Hepatocyte (in vitro differentiated cells): ENCODE data around the gene RBM4B. TPM values are rescaled to one million over a fixed set of nuclear protein-coding genes. Genes with fewer than 3 reads are reported as not detected.

ENCODE experiments used
- DNase-seq: peaks from one replicate; pipeline ENCODE4 v3.0.0-alpha.2; 2016; ENCODE audit warnings: low spot score
- H2AFZ ChIP-seq: fragments of 200-600 bp; sonication (generic); 2 replicates; pipeline ENCODE4 v1.6.0; 2016; ENCODE audit warnings: antibody characterized with exemption, mild to moderate bottlenecking
- H3K27ac ChIP-seq: fragments of 200-600 bp; sonication (generic); 2 replicates; pipeline ENCODE4 v1.5.1; 2016; ENCODE audit warnings: mild to moderate bottlenecking
- H3K27me3 ChIP-seq: fragments of 200-600 bp; sonication (generic); 2 replicates; pipeline ENCODE4 v1.6.1; 2016
- H3K36me3 ChIP-seq: fragments of 200-600 bp; sonication (generic); replicated peaks from 2 replicates; pipeline ENCODE4 v1.5.1; 2016; ENCODE audit warnings: low read depth; ENCODE audit not compliant: insufficient read depth
- H3K4me1 ChIP-seq: fragments of 200-600 bp; sonication (generic); 2 replicates; pipeline ENCODE4 v1.5.1; 2016; ENCODE audit warnings: mild to moderate bottlenecking, moderate library complexity; ENCODE audit not compliant: insufficient read depth
- H3K4me2 ChIP-seq: fragments of 200-600 bp; sonication (generic); 2 replicates; pipeline ENCODE4 v1.6.0; 2016
- H3K4me3 ChIP-seq: fragments of 200-600 bp; sonication (generic); 2 replicates; pipeline ENCODE4 v1.5.1; 2016; ENCODE audit warnings: mild to moderate bottlenecking
- H3K79me2 ChIP-seq: fragments of 200-600 bp; sonication (generic); 2 replicates; pipeline ENCODE4 v1.6.0; 2017; ENCODE audit warnings: mild to moderate bottlenecking
- H3K9me2 ChIP-seq: fragments of 200-600 bp; sonication (generic); replicated peaks from 2 replicates; pipeline ENCODE4 v1.6.0; 2017; ENCODE audit warnings: mild to moderate bottlenecking; ENCODE audit not compliant: insufficient read depth
- H3K9me3 ChIP-seq: fragments of 200-600 bp; sonication (generic); 2 replicates; pipeline ENCODE4 v1.5.1; 2016; ENCODE audit warnings: low read depth, mild to moderate bottlenecking
- H4K20me1 ChIP-seq: fragments of 200-600 bp; sonication (generic); 2 replicates; pipeline ENCODE4 v1.6.0; 2016; ENCODE audit warnings: mild to moderate bottlenecking; ENCODE audit not compliant: insufficient read depth, poor library complexity, severe bottlenecking
- EZH2 ChIP-seq: fragments of 200-600 bp; sonication (generic); IDR thresholded peaks from 2 replicates; pipeline ENCODE4 v1.6.1; 2016; ENCODE audit warnings: antibody characterized with exemption, mild to moderate bottlenecking, borderline replicate concordance
- EZH2phosphoT487 ChIP-seq: fragments of 200-600 bp; sonication (generic); IDR thresholded peaks from one replicate; pipeline ENCODE4 v1.6.1; 2018; ENCODE audit warnings: antibody characterized with exemption, mild to moderate bottlenecking, low read depth, moderate library complexity; ENCODE audit not compliant: unreplicated experiment, severe bottlenecking
- WGBS: methylation state at CpG from one replicate; pipeline ENCODE4 v1.1.6; 2016; ENCODE audit warnings: low lambda C conversion rate; ENCODE audit errors: missing lambda C conversion rate; 5-methylcytosine and 5-hydroxymethylcytosine counted together
- polyA plus RNA-seq: library from polyadenylated mRNA; unstranded; fragments of >200 nt; fragmentation: Nextera tagmentation; extraction: Ambion mirVana; gene quantifications from 2 replicates; pipeline ENCODE4 v1.2.1, GENCODE V29; 2016
- total RNA-seq: library from RNA; depleted of rRNA; stranded (reverse); fragments of >200 nt; gene quantifications from 2 replicates; pipeline ENCODE4 v1.2.3, GENCODE V29; 2014
- TF ChIP-seq, protein P1 (sequence below): fragments of 200-600 bp; sonication (generic); IDR thresholded peaks from 2 replicates; pipeline ENCODE4 v1.5.1; 2016; ENCODE audit warnings: antibody characterized with exemption, mild to moderate bottlenecking; ENCODE audit not compliant: poor library complexity

Gene RBM4B
- total and polyA plus RNA-seq, 2 experiments from 2014 or later: 25.7 to 33.4 TPM

DNA sequence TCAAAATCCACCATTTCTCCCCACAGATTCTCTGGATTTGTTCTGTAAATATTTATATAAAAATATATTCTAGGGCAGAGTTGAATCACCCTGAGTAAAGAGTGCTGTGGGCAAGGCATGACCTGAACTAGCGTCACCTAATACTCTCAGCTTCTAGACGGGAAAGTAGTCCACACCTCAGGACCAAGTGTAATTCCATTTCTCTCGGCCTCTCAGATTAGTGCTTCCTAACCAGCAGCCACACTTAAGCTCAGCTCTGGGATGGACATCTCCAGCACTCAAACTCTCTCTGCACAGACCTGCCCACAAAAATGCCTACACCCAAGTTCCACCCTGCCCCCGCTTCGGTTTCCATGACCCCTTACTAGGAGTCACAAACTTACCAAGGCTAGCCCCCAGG is 46.0 kb upstream of the RBM4B start:
- Histone ChIP-seq H3K27me3 (no peaks in the 10 kb centered on the region), H3K79me2 (peaks cover 33% of the 10 kb centered on the region), H3K36me3 (no peaks in the 10 kb centered on the region), H3K27ac (no peak overlapping the region), H2AFZ (no peak overlapping the region), H3K4me1 (peaks cover 25% of the 10 kb centered on the region), H4K20me1 (no peaks in the 10 kb centered on the region), H3K4me2 (peak overlapping the region; percentile 33), H3K4me3 (no peak overlapping the region), H3K9me2 (no peaks in the 10 kb centered on the region), H3K9me3 (no peaks in the 10 kb centered on the region)
- no peak for DNase-seq
- WGBS: 91% methylated on average over 5 of the region's 5 CpGs
- no peak for TF ChIP-seq EZH2

DNA sequence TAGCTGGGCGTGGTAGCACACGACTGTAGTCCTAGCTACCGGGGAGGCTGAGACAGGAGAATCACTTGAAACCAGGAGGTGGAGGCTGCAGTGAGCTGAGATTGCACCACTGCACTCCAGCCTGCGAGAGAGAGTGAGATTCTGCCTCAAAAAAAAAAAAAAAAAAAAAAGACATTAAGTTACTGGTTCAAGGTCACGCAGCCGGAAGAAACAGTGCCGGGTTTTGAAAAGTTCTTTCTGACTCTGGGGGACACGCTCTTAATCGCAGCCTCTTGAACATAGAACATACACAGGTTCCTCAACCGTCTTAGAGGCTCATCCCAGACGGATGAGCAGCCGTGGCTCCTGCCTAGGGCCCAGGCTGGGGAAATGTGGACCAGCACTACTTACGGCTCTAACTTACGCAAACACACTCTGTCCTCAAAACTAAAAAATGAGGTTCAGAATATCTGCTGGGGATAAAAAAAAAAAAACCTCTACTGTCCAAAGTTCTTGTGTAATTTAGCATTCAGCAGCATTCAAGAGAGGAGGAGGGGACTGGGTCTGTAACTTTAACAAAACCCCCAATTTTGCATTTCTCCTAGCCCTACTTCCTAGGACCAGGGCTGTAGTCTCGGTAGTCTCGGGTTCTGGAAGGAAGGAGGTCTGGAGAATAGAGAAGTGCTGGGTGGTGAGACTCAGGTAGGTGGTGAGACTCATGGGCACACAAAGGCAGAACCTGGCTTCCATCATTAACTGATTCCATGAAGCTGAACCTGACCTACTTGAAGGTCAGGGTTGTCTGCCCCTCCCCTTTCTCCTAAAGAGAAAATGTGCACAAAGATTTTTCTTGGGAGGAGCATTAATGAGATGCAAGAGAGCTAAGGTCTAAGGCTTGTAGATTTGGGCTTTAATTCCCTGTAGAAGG is 45.3 kb upstream of the RBM4B start:
- Histone ChIP-seq H4K20me1 (no peaks in the 10 kb centered on the region), H3K79me2 (peaks cover 33% of the 10 kb centered on the region), H3K4me1 (peaks cover 29% of the 10 kb centered on the region), H3K4me2 (no peak overlapping the region), H3K9me3 (no peaks in the 10 kb centered on the region), H2AFZ (no peak overlapping the region), H3K27me3 (no peaks in the 10 kb centered on the region), H3K4me3 (no peak overlapping the region), H3K36me3 (no peaks in the 10 kb centered on the region), H3K27ac (no peak overlapping the region), H3K9me2 (no peaks in the 10 kb centered on the region)
- DNase-seq: no peak
- WGBS: 88% methylated on average over 16 of the region's 16 CpGs
- TF ChIP-seq EZH2phosphoT487 (no peak), EZH2 (no peak)
- TF ChIP-seq, protein P1, sequence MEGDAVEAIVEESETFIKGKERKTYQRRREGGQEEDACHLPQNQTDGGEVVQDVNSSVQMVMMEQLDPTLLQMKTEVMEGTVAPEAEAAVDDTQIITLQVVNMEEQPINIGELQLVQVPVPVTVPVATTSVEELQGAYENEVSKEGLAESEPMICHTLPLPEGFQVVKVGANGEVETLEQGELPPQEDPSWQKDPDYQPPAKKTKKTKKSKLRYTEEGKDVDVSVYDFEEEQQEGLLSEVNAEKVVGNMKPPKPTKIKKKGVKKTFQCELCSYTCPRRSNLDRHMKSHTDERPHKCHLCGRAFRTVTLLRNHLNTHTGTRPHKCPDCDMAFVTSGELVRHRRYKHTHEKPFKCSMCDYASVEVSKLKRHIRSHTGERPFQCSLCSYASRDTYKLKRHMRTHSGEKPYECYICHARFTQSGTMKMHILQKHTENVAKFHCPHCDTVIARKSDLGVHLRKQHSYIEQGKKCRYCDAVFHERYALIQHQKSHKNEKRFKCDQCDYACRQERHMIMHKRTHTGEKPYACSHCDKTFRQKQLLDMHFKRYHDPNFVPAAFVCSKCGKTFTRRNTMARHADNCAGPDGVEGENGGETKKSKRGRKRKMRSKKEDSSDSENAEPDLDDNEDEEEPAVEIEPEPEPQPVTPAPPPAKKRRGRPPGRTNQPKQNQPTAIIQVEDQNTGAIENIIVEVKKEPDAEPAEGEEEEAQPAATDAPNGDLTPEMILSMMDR: no peak

DNA sequence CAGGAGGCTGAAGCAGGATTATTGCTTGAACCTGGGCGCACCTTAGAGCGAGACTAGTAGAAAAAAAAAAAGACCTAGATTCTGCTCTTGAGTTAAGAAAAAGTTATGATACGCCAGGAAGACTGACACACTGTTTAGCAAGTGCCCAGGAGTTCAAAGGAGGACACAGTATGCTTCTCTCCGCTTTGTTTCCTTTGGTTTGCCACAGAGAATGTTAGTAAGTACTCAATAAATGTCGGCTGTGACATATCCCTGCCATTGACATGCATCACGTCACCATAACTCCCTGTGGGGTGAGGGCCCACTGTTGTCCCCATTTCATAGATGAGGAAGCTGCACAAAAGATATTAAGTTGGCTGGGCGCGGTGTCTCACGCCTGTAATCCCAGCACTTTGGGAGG is 44.3 kb upstream of the RBM4B start:
- WGBS: 96% methylated on average over 9 of the region's 9 CpGs
- peaks cover 25% of the 10 kb centered on the region for H3K4me1 ChIP-seq
- TF ChIP-seq EZH2phosphoT487 (no peak), EZH2 (no peak)
- TF ChIP-seq, protein P1: no peak
- no peaks in the 10 kb centered on the region for H3K9me2 ChIP-seq
- H3K4me3 ChIP-seq: no peak overlapping the region
- H3K27ac ChIP-seq: no peak overlapping the region
- no peak overlapping the region for H2AFZ ChIP-seq
- no peak overlapping the region for H3K4me2 ChIP-seq
- no peak for DNase-seq
- H4K20me1 ChIP-seq: no peaks in the 10 kb centered on the region
- H3K79me2 ChIP-seq: peaks cover 28% of the 10 kb centered on the region
- H3K27me3 ChIP-seq: no peaks in the 10 kb centered on the region
- no peaks in the 10 kb centered on the region for H3K36me3 ChIP-seq
- H3K9me3 ChIP-seq: no peaks in the 10 kb centered on the region

DNA sequence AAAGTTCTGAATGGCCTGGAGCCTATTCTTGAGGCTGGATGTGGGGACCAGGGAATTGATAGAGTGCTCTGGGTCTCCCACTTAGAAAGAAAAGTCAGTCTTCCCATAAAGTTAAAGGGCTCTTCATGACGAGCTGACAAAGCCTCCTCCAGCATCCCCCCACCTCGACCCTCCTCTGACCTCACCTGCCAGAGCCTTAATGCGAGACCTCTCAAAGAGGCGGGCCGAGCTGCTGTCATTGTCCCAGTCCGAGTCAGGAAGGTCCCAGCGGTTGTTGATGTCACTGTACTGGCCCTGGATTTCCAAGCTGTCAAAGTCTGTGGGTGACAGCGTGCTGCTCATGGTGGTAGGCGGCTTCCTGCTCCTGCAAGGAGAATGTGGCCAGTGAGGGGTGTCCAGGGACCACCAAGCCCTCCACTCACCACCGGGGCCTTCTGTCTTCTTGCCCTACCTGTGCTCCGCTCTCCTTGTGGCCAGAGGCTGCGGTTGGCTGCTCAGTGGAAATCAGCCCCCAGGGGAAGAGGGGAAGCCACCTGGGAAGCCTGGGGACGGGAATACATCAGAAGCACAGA is 43.3 kb upstream of the RBM4B start:
- DNase-seq: no peak
- Histone ChIP-seq H2AFZ (no peak overlapping the region), H3K27me3 (no peaks in the 10 kb centered on the region), H3K9me3 (no peaks in the 10 kb centered on the region), H3K9me2 (no peaks in the 10 kb centered on the region), H3K4me3 (no peak overlapping the region), H3K4me2 (no peak overlapping the region), H3K27ac (peak overlapping the region; percentile 4), H4K20me1 (no peaks in the 10 kb centered on the region), H3K79me2 (peaks cover 19% of the 10 kb centered on the region), H3K4me1 (peaks cover 23% of the 10 kb centered on the region), H3K36me3 (no peaks in the 10 kb centered on the region)
- TF ChIP-seq EZH2 (no peak), EZH2phosphoT487 (no peak)
- TF ChIP-seq, protein P1: no peak
- 90% methylated on average over 13 of the region's 13 CpGs for WGBS
